Activated T-helper 17 cell treated with anti-CD3 and anti-CD28 coated beads, Interleukin-2, amount 50 U/mL, for 72 hours (primary cell): Measurements from ENCODE around the gene ANKRD18B. TPM values are rescaled to one million over a fixed set of nuclear protein-coding genes. Genes with fewer than 3 reads are reported as not detected.
"Not testable (repeated sequence)": the region's sequence is repeated elsewhere in the genome, so short reads cannot be mapped to it uniquely, and the experiment has no call there.

Experiments
- ATAC-seq: fragments of 150-1000 bp; cut with Tn5 transposase; replicated peaks from 2 replicates; pipeline ENCODE4 v1.10.0; 2021; ENCODE audit warnings: mild to moderate bottlenecking, moderate library complexity
- H3K27ac Mint-ChIP-seq: one replicate; pipeline ENCODE4 v1.8.0; 2022; ENCODE audit warnings: mixed read lengths
- H3K27me3 Mint-ChIP-seq: one replicate; pipeline ENCODE4 v1.8.0; 2022; ENCODE audit warnings: mixed read lengths
- H3K36me3 Mint-ChIP-seq: one replicate; pipeline ENCODE4 v1.8.0; 2022; ENCODE audit warnings: low read depth, mild to moderate bottlenecking, mixed read lengths
- H3K4me1 Mint-ChIP-seq: one replicate; pipeline ENCODE4 v1.8.0; 2022; ENCODE audit warnings: mixed read lengths
- H3K4me3 Mint-ChIP-seq: one replicate; pipeline ENCODE4 v1.8.0; 2022; ENCODE audit warnings: mild to moderate bottlenecking, mixed read lengths
- H3K9me3 Mint-ChIP-seq: one replicate; pipeline ENCODE4 v1.8.0; 2022; ENCODE audit warnings: mixed read lengths
- total RNA-seq, 2 donors: library from RNA; stranded (reverse); gene quantifications; one replicate each; pipeline ENCODE4 v1.2.3, GENCODE V29; 2022

Gene ANKRD18B
- total RNA-seq, 2 donors from 2014 or later: 2.9 to 9.7 TPM

DNA sequence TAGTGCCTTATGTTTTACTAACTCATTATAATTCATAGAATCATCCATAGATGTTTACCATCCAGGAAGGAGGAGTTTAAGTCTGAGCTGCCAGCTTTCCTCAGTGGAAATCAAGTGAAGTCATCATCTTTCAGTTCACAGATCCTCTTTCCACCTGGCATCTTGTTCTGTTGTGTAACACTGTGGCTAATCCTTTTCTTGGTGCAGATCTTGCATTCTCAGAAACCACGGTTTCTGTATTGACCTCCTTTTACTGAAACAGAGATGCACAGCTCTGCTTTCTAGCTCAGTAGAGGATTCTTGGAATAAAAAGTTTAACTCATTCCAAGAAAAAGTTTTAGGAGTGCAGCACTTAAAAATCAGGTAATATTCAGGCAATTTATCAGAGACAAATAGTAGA lies 38.1 kb downstream of the ANKRD18B start:
- not testable (repeated sequence) for H3K27ac Mint-ChIP-seq
- H3K4me3 Mint-ChIP-seq: peak overlapping the region; percentile 28

DNA sequence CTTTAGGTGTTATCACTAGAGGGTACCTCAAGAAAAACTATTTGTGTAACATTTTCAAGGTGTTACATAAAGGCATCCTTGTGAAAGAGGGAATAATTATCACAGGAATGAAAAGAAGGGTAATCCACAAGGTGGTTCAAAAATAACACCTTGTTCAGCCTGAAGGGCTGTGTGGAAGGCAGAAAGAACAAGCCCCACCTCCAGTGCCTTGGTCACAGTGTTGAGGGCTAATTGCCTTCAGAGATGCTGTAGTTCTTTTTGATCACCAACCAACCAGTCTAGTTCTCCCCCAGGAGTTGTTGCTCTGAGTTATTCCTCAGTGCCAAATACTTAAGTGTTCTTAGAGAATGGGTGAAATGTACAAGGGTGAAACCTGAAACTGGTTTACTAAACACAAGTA lies 43.7 kb downstream of the ANKRD18B start:
- H3K27me3 Mint-ChIP-seq, H3K4me3 Mint-ChIP-seq, ATAC-seq, H3K36me3 Mint-ChIP-seq, H3K9me3 Mint-ChIP-seq, H3K4me1 Mint-ChIP-seq, H3K27ac Mint-ChIP-seq: not testable (repeated sequence)

More for the DNA sequence above, 38.1 kb downstream of the ANKRD18B start:
- not testable (repeated sequence) for H3K9me3 Mint-ChIP-seq, H3K36me3 Mint-ChIP-seq, H3K4me1 Mint-ChIP-seq, ATAC-seq, H3K27me3 Mint-ChIP-seq

DNA sequence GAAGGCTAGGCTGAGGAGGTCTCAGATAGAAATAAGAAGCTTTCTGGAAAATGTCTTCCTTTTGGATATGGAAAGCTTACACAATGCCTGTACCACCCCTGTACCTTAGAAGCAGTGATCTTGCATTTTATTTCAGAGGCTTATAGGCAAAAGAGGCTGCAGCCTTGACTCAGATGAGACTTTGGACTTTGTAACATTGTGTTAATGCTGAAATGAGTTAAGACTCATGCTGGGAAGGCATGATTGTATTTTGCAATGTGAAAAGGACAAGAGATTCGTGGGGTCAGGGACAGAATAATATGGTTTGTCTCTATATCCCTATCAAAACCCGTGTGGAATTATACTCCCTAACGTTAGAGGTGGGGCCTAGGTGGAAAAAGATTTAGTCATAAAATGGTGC lies 53.7 kb downstream of the ANKRD18B start:
- not testable (repeated sequence) for H3K27ac Mint-ChIP-seq, ATAC-seq, H3K27me3 Mint-ChIP-seq, H3K9me3 Mint-ChIP-seq, H3K36me3 Mint-ChIP-seq, H3K4me1 Mint-ChIP-seq, H3K4me3 Mint-ChIP-seq

DNA sequence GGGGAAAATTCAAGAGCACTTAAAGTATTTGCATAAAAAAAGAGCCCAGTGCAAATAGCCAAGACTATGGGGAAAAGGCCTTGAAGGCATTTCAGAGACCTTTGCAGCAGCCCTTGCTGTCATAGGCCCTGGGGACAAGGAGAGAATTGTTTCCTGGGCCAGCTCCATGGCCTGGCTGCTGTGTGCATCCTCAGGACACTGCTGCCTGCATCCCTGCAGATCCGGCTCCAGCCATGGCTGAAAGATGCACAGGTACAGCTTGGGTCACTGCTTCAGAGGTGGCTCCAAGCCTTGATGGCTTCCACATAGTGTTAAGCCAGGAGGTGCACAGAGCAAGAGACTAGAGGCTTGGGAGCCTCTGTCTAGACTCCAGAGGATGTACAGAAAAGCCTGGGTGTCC lies 55.9 kb downstream of the ANKRD18B start:
- H3K27ac Mint-ChIP-seq, ATAC-seq, H3K4me3 Mint-ChIP-seq, H3K36me3 Mint-ChIP-seq, H3K4me1 Mint-ChIP-seq, H3K27me3 Mint-ChIP-seq, H3K9me3 Mint-ChIP-seq: not testable (repeated sequence)

DNA sequence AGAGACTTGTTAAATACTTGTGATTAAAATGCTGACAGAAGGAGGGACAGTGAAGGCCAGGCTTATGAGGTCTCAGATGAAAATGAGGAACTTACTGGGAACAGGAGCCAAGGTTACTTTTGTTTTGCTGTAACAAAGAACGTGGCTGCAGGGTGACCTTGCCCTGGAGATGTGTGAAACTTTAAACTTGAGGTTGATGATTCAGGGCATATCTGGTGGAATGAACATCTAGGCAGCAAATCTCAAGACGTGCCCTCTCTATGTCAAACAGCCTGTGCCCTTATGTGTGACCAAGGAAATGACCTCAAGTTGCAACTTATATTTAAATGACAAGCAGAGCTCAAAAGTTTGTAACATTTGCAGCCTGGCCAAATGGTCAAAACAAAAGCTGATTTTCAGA lies 58.6 kb downstream of the ANKRD18B start:
- H3K4me3 Mint-ChIP-seq, H3K4me1 Mint-ChIP-seq, H3K27me3 Mint-ChIP-seq, H3K27ac Mint-ChIP-seq, ATAC-seq, H3K9me3 Mint-ChIP-seq, H3K36me3 Mint-ChIP-seq: not testable (repeated sequence)

DNA sequence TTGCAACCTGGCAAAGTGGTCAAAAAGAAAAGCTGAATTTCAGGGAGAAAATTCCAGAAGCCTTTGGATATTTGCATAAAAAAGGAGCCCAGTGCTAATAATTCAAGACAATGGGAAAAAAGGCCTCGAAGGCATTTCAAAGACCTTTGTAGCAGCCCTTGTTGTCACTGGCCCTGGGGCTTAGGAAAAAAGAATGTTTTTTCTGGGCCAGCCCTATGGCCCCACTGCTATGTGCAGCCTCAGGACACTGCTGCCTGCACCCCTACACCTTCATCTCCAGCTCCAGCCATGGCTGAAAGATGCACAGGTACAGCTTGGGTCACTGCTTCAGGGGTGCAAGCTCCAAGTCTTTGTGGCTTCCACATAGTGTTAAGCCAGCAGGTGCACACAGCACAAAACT lies 62.1 kb downstream of the ANKRD18B start:
- not testable (repeated sequence) for ATAC-seq, H3K4me1 Mint-ChIP-seq, H3K4me3 Mint-ChIP-seq, H3K27ac Mint-ChIP-seq, H3K9me3 Mint-ChIP-seq, H3K36me3 Mint-ChIP-seq, H3K27me3 Mint-ChIP-seq

DNA sequence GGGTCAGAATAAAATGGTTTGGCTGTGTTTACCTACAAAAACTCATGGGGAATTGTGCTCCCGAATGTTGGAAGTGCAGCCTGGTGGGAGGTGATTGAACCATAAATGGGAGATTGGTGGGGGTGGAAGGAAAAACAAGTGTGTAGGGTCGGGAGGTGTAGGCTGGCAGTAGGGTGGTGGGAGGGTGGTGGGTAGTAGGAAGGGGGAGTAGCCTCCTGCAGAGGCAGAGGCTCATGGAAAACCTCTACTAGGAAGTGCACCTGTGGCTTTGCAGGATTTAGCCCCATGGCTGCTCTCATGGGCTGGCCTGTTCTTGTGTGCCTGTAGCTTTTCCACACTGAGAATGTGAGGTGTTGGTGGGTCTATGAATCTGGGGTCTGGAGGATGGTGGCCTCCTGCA lies 63.7 kb downstream of the ANKRD18B start:
- ATAC-seq, H3K4me1 Mint-ChIP-seq, H3K27me3 Mint-ChIP-seq, H3K4me3 Mint-ChIP-seq, H3K36me3 Mint-ChIP-seq, H3K9me3 Mint-ChIP-seq, H3K27ac Mint-ChIP-seq: not testable (repeated sequence)

DNA sequence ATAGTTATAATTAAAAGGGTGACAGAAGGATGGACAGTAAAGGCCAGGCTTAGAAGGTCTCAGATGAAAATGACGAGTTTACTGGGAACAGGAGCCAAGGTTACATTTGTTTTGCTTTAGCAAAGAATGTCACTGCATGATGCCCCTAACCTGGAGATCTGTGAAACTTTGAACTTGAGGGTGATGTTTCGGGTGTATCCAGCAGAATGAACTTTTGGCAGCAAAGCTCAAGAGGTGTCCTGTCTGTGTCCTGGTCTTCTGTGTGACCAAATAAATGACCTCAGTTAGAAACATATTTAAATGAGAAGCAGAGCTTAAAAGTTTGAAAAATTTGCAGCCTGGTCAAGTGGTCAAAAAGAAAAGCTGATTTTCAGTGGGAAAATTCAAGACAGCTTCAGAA lies 64.8 kb downstream of the ANKRD18B start:
- not testable (repeated sequence) for H3K4me3 Mint-ChIP-seq, H3K27ac Mint-ChIP-seq, H3K9me3 Mint-ChIP-seq

DNA sequence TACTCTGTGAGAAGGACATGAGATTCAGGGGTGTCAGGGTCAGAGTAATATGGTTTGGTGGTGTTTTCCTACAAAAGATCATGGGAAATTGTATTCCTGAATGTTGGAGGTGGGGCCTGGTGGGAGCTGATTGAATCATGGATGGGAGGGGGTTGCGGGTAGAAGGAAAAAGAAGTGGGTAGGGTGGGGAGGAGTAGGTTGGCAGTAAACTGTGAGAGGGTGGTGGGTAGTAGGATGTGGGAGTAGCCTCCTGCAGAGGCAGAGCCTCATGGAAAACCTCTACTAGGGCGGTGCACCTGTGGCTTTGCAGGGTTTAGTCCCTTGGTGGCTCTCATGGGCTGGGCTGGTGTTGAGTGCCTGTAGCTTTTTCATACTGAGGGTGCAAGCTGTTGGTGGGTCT lies 66.8 kb downstream of the ANKRD18B start:
- not testable (repeated sequence) for H3K4me1 Mint-ChIP-seq, H3K27ac Mint-ChIP-seq
- H3K27me3 Mint-ChIP-seq: peaks cover 12% of the 10 kb centered on the region

More for the DNA sequence above, 64.8 kb downstream of the ANKRD18B start:
- peaks cover 10% of the 10 kb centered on the region for H3K27me3 Mint-ChIP-seq
- not testable (repeated sequence) for H3K4me1 Mint-ChIP-seq, H3K36me3 Mint-ChIP-seq, ATAC-seq

DNA sequence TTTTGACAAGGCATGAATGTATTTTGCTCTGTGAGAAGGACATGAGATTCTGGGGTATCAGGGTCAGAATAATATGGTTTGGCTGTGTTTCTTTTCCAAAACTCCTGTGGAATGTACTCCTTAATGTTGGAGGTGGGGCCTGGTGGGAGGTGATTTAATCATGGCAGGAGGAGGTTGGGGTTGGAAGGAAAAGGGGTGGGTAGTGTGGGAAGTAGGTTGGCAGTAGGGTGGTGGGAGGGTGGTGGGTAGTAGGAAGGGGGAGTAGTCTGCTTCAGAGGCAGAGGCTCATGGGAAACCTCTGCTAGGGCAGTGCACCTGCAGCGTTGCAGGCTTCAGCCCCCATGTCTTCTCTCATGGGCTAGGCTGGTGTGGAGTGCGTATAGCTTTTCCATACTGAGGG lies 72.9 kb downstream of the ANKRD18B start:
- not testable (repeated sequence) for H3K4me1 Mint-ChIP-seq, H3K9me3 Mint-ChIP-seq, H3K27me3 Mint-ChIP-seq, ATAC-seq, H3K27ac Mint-ChIP-seq, H3K4me3 Mint-ChIP-seq, H3K36me3 Mint-ChIP-seq

More for the DNA sequence above, 66.8 kb downstream of the ANKRD18B start:
- not testable (repeated sequence) for ATAC-seq, H3K9me3 Mint-ChIP-seq, H3K4me3 Mint-ChIP-seq, H3K36me3 Mint-ChIP-seq

DNA sequence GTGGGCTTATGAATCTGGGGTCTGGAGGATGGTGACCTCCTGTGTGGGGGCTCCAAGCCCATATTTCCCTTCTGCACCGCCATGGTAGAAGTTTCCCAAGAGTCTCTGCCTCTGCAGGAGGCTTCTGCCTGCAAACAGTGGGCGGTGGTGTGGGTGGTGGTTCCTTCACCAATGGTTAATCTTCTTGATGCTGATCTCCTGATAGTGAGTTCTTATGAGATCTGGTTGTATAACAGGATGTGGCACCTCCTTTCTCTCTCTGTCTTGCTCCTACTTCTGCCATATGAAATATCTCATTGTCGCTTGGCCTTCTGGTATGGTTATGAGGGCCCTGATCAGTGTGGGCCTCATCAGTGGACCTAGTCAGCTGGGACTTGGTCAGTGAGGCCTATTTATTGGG lies 73.3 kb downstream of the ANKRD18B start:
- Mint-ChIP-seq H3K27ac (peak overlapping the region; percentile 32), H3K4me3 (peak overlapping the region; percentile 5)
- not testable (repeated sequence) for ATAC-seq, H3K36me3 Mint-ChIP-seq, H3K4me1 Mint-ChIP-seq, H3K27me3 Mint-ChIP-seq, H3K9me3 Mint-ChIP-seq

DNA sequence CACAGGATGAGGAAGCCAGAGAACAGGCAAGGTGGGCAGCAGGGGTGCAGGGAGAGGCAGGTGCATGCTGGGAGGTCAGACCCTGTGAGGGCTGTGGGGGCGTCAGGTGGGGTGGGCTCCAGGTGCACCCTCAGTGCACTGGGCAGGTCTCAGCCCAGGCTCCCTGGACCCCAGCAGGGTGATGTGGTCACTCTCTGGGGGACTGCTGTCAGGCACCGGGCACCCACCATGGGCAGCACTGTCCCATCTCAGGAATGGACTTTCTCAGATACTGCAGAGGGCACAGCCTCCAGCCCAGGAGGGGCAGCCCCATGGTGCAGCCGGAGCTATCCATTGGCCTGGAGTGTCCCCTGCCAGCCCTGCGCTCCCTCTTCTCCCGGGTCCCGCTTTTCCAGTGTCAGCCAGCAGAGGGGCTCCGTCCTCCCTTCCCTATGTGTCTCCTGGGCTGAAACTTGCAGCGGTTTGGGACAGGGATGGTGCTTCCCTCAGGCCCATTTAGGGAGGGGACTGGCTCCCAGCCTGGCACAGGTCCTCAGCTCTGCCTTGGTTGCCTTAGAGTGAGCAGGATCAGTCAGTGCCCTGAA lies 74.8 kb downstream of the ANKRD18B start:
- H3K27me3 Mint-ChIP-seq, H3K27ac Mint-ChIP-seq, H3K36me3 Mint-ChIP-seq, H3K9me3 Mint-ChIP-seq, ATAC-seq, H3K4me1 Mint-ChIP-seq, H3K4me3 Mint-ChIP-seq: not testable (repeated sequence)

DNA sequence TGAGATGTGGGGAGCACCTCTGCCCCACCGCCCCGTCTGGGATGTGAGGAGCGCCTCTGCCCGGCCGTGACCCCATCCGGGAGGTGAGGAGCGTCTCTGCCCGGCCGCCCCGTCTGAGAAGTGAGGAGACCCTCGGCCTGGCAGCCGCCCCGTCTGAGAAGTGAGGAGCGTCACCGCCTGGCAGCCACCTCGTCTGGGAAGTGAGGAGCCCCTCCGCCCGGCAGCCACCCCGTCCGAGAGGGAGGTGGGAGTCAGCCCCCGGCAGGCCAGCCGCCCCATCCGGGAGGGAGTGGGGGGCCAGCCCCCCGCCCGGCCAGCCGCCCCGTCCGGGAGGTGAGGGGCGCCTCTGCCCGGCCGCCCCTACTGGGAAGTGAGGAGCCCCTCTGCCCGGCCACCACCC lies 76.9 kb downstream of the ANKRD18B start:
- not testable (repeated sequence) for H3K36me3 Mint-ChIP-seq, H3K4me1 Mint-ChIP-seq, H3K27ac Mint-ChIP-seq, H3K9me3 Mint-ChIP-seq, ATAC-seq, H3K4me3 Mint-ChIP-seq, H3K27me3 Mint-ChIP-seq

DNA sequence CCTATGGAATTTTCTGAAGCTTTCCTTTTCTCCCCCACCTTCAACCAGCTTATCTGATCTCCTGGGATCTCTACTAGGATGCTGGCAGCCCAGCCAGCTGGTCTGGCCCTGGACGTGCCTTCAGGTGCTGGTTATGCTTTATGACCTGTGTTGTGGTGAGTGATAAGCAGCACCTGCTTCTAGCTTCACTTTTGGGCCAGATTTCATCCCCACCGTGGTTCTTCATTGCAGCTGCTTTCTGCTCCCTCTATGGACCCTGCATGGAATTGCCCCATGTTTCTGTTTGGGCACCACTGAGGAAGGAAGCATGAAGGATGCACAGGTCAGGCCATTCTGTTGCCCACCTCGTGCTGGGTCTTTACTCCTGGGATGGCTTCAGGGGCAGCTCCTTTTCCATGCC lies 80.2 kb downstream of the ANKRD18B start:
- not testable (repeated sequence) for H3K4me3 Mint-ChIP-seq, H3K36me3 Mint-ChIP-seq, H3K9me3 Mint-ChIP-seq, H3K27ac Mint-ChIP-seq, H3K4me1 Mint-ChIP-seq, ATAC-seq
- H3K27me3 Mint-ChIP-seq: peaks cover 18% of the 10 kb centered on the region

DNA sequence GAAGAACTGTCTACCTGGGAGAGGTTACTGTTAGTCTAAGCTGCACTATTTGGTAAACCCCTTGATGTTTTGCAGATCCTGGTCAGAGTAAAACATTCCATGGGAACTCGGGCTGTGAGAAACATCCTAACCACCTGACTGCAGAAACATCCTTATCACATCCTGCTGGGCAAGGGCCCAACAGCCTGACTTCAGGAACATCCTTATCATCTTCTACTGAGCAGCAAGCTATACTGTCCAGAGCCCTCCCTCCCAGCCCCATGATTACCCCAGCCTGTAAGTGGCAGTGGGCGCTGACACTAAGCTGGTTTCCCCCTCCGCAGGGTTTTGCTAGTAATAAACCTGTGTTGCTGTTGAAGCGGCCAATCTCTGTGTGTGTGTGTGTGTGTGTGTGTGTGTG lies 80.9 kb downstream of the ANKRD18B start:
- H3K27ac Mint-ChIP-seq, H3K36me3 Mint-ChIP-seq, H3K4me1 Mint-ChIP-seq, ATAC-seq, H3K4me3 Mint-ChIP-seq, H3K9me3 Mint-ChIP-seq: not testable (repeated sequence)
- H3K27me3 Mint-ChIP-seq: peaks cover 23% of the 10 kb centered on the region

DNA sequence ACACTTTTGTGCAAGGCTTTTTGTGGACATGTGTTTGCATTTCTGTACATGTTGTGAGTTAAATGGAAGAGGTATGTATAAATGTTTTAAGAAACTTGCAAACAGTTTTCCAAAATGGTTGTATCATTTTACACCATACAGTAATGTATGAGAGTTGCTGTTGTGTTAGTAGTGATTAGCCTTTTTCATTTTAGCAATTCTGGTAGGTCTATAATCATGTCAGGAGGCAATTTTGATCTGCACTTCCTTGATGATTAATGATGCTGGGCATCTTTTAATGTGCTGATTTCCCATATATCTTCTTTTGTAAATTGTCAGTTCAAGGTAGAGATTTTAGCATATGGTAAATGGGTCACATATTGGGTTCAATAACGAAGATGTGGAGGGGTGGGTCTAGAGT lies 87.3 kb downstream of the ANKRD18B start:
- peaks cover 6% of the 10 kb centered on the region for H3K9me3 Mint-ChIP-seq
- peaks cover 45% of the 10 kb centered on the region for H3K27me3 Mint-ChIP-seq
- H3K4me1 Mint-ChIP-seq: no peaks in the 10 kb centered on the region
- ATAC-seq: no peak
- H3K27ac Mint-ChIP-seq: no peak overlapping the region
- H3K36me3 Mint-ChIP-seq: no peaks in the 10 kb centered on the region
- no peak overlapping the region for H3K4me3 Mint-ChIP-seq
